HG03045 (cell line): ENCODE measurements around the gene PRPF6.

Experiments used
- ATAC-seq: cut with Tn5 transposase; IDR thresholded peaks from one replicate; pipeline ENCODE4 v1.9.1; 2021; ENCODE audit warnings: mild to moderate bottlenecking, moderate library complexity; ENCODE audit not compliant: unreplicated experiment

PRPF6 gene

GRCh38 chr20:64045346-64046011, 64.5 kb downstream of the PRPF6 start:
- ATAC-seq: no peak

- ATAC-seq: no peak
These were observed 66.1 kb downstream of the PRPF6 start for GRCh38 chr20:64047046-64047389.

- ATAC-seq: no peak
These were observed 67.1 kb downstream of the PRPF6 start for GRCh38 chr20:64047968-64048401.

GRCh38 chr20:64048402-64049044, 67.6 kb downstream of the PRPF6 start:
- ATAC-seq: no peak

GRCh38 chr20:64049060-64049877, 68.3 kb downstream of the PRPF6 start, which contains the start of gene SOX18:
Gene SOX18, minus strand, starts transcription at chr20:64049639. Its CDS starts 123 bp downstream, at chr20:64049516.
- no peak for ATAC-seq

- no peak for ATAC-seq
These were observed 68.9 kb downstream of the PRPF6 start for GRCh38 chr20:64049878-64050260.

GRCh38 chr20:64050261-64051032, 69.5 kb downstream of the PRPF6 start:
- ATAC-seq: no peak

GRCh38 chr20:64051033-64051452, 70.1 kb downstream of the PRPF6 start:
- no peak for ATAC-seq

- no peak for ATAC-seq
These were observed 70.8 kb downstream of the PRPF6 start for GRCh38 chr20:64051561-64052325.

GRCh38 chr20:64052326-64052722, 71.4 kb downstream of the PRPF6 start:
- no peak for ATAC-seq

GRCh38 chr20:64052987-64053840, 72.3 kb downstream of the PRPF6 start:
- ATAC-seq: no peak

GRCh38 chr20:64053841-64054661, 73.1 kb downstream of the PRPF6 start:
- no peak for ATAC-seq

GRCh38 chr20:64055396-64055892, 74.5 kb downstream of the PRPF6 start:
- no peak for ATAC-seq

- ATAC-seq: no peak
These were observed 75.1 kb downstream of the PRPF6 start for GRCh38 chr20:64055893-64056638.

- ATAC-seq: no peak
These were observed 75.6 kb downstream of the PRPF6 start for GRCh38 chr20:64056639-64056888.

- ATAC-seq: peak; percentile 20
These were observed 76.1 kb downstream of the PRPF6 start for GRCh38 chr20:64056889-64057627.
